Lung (tissue), 12 donors: ENCODE results near the gene CHMP6. TPM values are rescaled to one million over a fixed set of nuclear protein-coding genes. Genes with fewer than 3 reads are reported as not detected.

Source experiments
- ATAC-seq: fragments of 200-7000 bp; cut with Tn5 transposase; one replicate; pipeline ENCODE4 v1.9.1; 2020; ENCODE audit warnings: moderate number of reproducible peaks; ENCODE audit not compliant: insufficient read depth, low FRiP score
- DNase-seq, 3 donors: peaks; one replicate each; pipeline ENCODE4 v3.0.0-alpha.2; 2013 to 2017
- H3K27ac ChIP-seq, 2 donors: one replicate each; pipeline ENCODE4 v1.5.1; 2013; ENCODE audit warnings: mild to moderate bottlenecking in 2 of 2, moderate library complexity in 2 of 2, control low read depth in 1 of 2, inconsistent platforms in 1 of 2, low read depth in 1 of 2, low read length in 1 of 2
- H3K27me3 ChIP-seq, 3 donors: one replicate each; pipeline ENCODE4 v1.5.1; 2013; ENCODE audit warnings: low read length in 2 of 3; ENCODE audit not compliant: control insufficient read depth in 3 of 3, insufficient read depth in 3 of 3
- H3K36me3 ChIP-seq, 4 donors: one replicate each; pipeline ENCODE4 v1.5.1; 2013; ENCODE audit warnings: low read length in 4 of 4, mild to moderate bottlenecking in 1 of 4, moderate library complexity in 1 of 4; ENCODE audit not compliant: control insufficient read depth in 4 of 4, insufficient read depth in 4 of 4
- H3K4me1 ChIP-seq, 5 donors: one replicate each; pipeline ENCODE4 v1.5.1; 2013; ENCODE audit warnings: low read length in 5 of 5, mild to moderate bottlenecking in 2 of 5, moderate library complexity in 1 of 5; ENCODE audit not compliant: control insufficient read depth in 5 of 5, insufficient read depth in 5 of 5
- H3K4me3 ChIP-seq: one replicate; pipeline ENCODE4 v1.5.1; 2013; ENCODE audit warnings: mild to moderate bottlenecking, control low read depth, moderate library complexity
- H3K9ac ChIP-seq, 2 donors: one replicate each; pipeline ENCODE4 v1.5.1; 2013; ENCODE audit warnings: low read length in 2 of 2, control low read depth in 1 of 2; ENCODE audit not compliant: insufficient read depth in 1 of 2
- H3K9me3 ChIP-seq, 4 donors: one replicate each; pipeline ENCODE4 v1.5.1; 2013; ENCODE audit warnings: low read length in 3 of 4, mild to moderate bottlenecking in 1 of 4, moderate library complexity in 1 of 4; ENCODE audit not compliant: control insufficient read depth in 4 of 4, insufficient read depth in 3 of 4
- WGBS, 2 donors: extraction: QIAGEN DNeasy Blood & Tissue Kit; methylation state at CpG; one replicate each; pipeline ENCODE4 v1.1.7; 2013; 5-methylcytosine and 5-hydroxymethylcytosine counted together
- polyA plus RNA-seq, 2 donors: library from polyadenylated mRNA; stranded (reverse); fragments of 200-250 nt; gene quantifications; one replicate each; pipeline ENCODE4 v1.2.1, GENCODE V29; 2013
- total RNA-seq, 2 donors: library from RNA; depleted of rRNA in 1 of 2; stranded (reverse); fragments of >200 nt in 1 of 2; gene quantifications; one replicate each; pipeline ENCODE4 v1.2.1, GENCODE V29; 2014 to 2021
- TF ChIP-seq, protein P1 (sequence below): IDR thresholded peaks from 2 replicates; pipeline ENCODE4 v1.5.1; 2012; ENCODE audit warnings: mild to moderate bottlenecking; ENCODE audit errors: control extremely low read depth, extremely low read depth
- donor health status: control.
- donor health status: control.
- donor health status: Bipolar disorder and iron deficiency.
- donor health status: healthy.
- donor health status: DM: yes; HTN: yes; CAD: no.

The CHMP6 gene
- total and polyA plus RNA-seq, 4 donors = 18.2 to 36.3 (median 32.2) TPM

DNA sequence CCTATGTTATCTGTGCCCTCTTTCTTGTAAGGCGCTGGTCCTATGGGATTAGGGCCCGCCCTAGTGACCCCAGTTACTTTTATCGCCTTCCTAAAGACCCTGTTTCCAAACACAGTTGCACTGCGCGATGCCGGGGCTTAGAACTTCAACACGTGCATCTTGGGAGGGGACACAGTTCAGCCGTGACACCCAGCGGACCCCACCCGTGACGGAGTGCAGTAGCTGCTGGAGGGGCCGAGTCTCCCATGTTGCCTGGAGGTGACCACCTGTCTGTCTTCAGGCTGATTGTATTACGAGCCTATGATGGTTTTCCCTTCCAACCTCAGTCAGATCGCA is 52.8 kb downstream of the CHMP6 start:
- Histone ChIP-seq H3K4me3 (no peak overlapping the region), H3K36me3 (no peaks in the 10 kb centered on the region), H3K4me1 (peaks cover 7 to 71% (median 30%) of the 10 kb centered on the region in 5 donors), H3K9ac (no peak overlapping the region), H3K27me3 (no peaks in the 10 kb centered on the region), H3K27ac (peak overlapping the region; percentile 30 to 92), H3K9me3 (no peaks in the 10 kb centered on the region)
- ATAC-seq (no peak), DNase-seq (no peak)
- WGBS, 2 donors = 63 to 73% methylated on average over 14 of the region's 14 CpGs
- TF ChIP-seq, protein P1, sequence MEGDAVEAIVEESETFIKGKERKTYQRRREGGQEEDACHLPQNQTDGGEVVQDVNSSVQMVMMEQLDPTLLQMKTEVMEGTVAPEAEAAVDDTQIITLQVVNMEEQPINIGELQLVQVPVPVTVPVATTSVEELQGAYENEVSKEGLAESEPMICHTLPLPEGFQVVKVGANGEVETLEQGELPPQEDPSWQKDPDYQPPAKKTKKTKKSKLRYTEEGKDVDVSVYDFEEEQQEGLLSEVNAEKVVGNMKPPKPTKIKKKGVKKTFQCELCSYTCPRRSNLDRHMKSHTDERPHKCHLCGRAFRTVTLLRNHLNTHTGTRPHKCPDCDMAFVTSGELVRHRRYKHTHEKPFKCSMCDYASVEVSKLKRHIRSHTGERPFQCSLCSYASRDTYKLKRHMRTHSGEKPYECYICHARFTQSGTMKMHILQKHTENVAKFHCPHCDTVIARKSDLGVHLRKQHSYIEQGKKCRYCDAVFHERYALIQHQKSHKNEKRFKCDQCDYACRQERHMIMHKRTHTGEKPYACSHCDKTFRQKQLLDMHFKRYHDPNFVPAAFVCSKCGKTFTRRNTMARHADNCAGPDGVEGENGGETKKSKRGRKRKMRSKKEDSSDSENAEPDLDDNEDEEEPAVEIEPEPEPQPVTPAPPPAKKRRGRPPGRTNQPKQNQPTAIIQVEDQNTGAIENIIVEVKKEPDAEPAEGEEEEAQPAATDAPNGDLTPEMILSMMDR = no peak

DNA sequence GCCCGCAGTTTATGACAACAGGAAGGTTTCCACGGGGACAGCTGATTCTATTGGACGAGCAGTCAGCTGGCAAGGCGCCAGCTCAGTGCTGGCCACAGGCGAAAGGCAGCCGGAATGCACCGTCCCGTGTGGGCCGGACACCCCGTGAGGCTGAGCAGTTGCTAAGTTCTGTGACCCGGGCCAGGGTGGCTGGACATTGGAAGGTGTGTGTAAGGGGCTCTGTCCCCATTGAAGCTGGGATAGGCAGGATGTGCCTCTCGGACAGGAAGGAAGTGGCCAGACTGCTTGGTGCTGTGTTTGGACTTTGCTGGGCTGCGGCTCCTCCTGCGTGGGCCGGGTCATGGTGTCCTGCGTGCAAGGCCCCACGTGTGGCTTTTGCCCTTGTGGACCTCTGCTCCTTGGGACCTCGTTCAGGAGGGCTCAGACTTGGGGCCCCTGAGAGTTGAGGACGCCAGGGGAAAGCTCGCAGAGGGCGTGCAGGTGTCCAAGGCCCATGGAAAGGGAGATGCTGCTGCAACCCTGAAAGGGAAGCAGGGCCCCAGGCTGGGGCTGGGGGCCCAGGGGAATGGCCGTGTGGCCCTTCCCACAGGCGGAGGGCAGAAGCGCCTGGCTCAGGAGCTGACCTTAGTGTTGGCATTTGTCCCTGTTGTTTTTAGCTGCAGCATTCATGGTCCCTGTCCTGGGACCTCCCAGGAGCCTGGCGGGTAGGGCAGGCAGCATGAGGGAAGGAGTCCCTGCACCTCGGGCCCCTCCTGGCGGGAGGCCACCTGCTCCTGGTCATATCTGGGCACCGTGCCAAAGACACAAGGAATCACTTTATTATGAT is 53.3 kb downstream of the CHMP6 start:
- H3K27ac ChIP-seq = peak overlapping the region; percentile 53 to 92
- ATAC-seq (peak; percentile 7), DNase-seq (peak; percentile 90 to 93 (median 91))
- 37 to 50% methylated on average over 26 to 28 of the region's 28 CpGs for WGBS, 2 donors
- TF ChIP-seq, protein P1 = no peak
- no peaks in the 10 kb centered on the region for H3K36me3 ChIP-seq
- no peak overlapping the region for H3K4me3 ChIP-seq
- peaks cover 7 to 71% (median 30%) of the 10 kb centered on the region in 5 donors for H3K4me1 ChIP-seq
- no peak overlapping the region for H3K9ac ChIP-seq
- no peaks in the 10 kb centered on the region for H3K27me3 ChIP-seq
- no peaks in the 10 kb centered on the region for H3K9me3 ChIP-seq

DNA sequence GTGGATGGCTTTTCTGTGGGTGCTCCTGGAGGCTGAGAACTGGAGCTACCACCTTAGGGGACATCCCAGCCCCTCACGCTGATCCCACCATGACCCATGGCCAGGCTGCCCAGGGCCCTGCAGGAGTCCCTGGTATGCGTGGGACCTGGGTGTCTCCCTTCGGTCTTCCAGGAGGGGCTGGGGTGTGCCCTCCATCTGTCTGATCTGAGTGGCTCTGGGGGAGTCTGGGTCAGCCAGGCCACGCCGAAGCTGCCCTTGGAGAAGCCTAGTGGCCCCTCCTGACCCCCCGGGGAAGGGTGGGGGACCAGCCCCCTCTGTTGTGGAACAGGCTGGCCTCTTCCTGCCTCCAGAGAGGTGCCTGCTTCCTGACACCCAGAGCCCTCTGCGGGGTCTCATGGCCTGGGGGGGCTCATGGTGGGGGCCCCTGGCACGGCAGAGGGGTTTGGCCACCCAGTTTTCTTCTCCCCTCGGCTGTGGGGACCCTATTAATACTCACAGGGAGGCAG is 54.0 kb downstream of the CHMP6 start:
- Histone ChIP-seq H3K9ac (no peak overlapping the region), H3K4me1 (peaks cover 7 to 71% (median 30%) of the 10 kb centered on the region in 5 donors), H3K4me3 (no peak overlapping the region), H3K36me3 (no peaks in the 10 kb centered on the region), H3K27me3 (no peaks in the 10 kb centered on the region), H3K27ac (peak overlapping the region; percentile 53 to 92), H3K9me3 (no peaks in the 10 kb centered on the region)
- no peak for ATAC-seq
- no peak for DNase-seq
- WGBS, 2 donors = 53 to 56% methylated on average over 9 of the region's 9 CpGs
- TF ChIP-seq, protein P1 = no peak
